K562 (cell line): ENCODE measurements around the gene STIL. TPM values are rescaled to one million over a fixed set of nuclear protein-coding genes. Genes with fewer than 3 reads are reported as not detected.

Experiments used
- CEBPB ChIP-seq: fragments of 450-650 bp; IDR thresholded peaks from 2 replicates; pipeline ENCODE4 v1.6.1; 2016; ENCODE audit warnings: missing genetic modification characterization, missing compliant biosample characterization
- FOXJ2 ChIP-seq: fragments of 200-800 bp; sonication (Bioruptor generic); IDR thresholded peaks from 2 replicates; pipeline ENCODE4 v1.6.1; 2016; ENCODE audit warnings: missing genetic modification characterization, missing compliant biosample characterization
- PATZ1 ChIP-seq: fragments of 250-450 bp; sonication (Bioruptor Pico); IDR thresholded peaks from 2 replicates; pipeline ENCODE4 v1.5.0; 2020; ENCODE audit warnings: mild to moderate bottlenecking, borderline replicate concordance
- REST ChIP-seq, 2 experiments: fragments of 450-650 bp; formaldehyde crosslinking in 1 of 2; IDR thresholded peaks; 2 replicates each; pipeline versions ENCODE4 v1.4.0 to v1.6.1; 2014 to 2020; ENCODE audit warnings: mild to moderate bottlenecking in 2 of 2, borderline replicate concordance in 1 of 2, low read depth in 1 of 2
- TAF15 ChIP-seq: fragments of 200-400 bp; formaldehyde crosslinking; IDR thresholded peaks from 2 replicates; pipeline ENCODE4 v1.6.1; 2017; ENCODE audit warnings: mild to moderate bottlenecking, low read depth, low read length, moderate library complexity
- YY1 ChIP-seq, 3 experiments: IDR thresholded peaks; 2 replicates each; pipeline ENCODE4 v1.6.1; 2011; ENCODE audit warnings: low read length in 2 of 3, mild to moderate bottlenecking in 2 of 3, moderate library complexity in 2 of 3, borderline replicate concordance in 1 of 3, control low read depth in 1 of 3, low read depth in 1 of 3; ENCODE audit not compliant: insufficient read depth in 3 of 3, insufficient replicate concordance in 2 of 3, control insufficient read depth in 1 of 3, insufficient read length in 1 of 3; ENCODE audit errors: extremely low read depth in 1 of 3
- polyA plus RNA-seq, 8 experiments: library from polyadenylated mRNA; depleted of rRNA in 4 of 8; stranded (reverse) in 5 of 8; unstranded in 3 of 8; fragments of >200 nt; fragmentation: Nextera tagmentation in 2 of 8; fragmentation: Illumina TruSeq in 1 of 8; extraction: Ambion mirVana in 2 of 8; extraction: Trizol in 1 of 8; gene quantifications; 2 replicates each; pipeline versions ENCODE4 v1.2.1 to v1.2.3, GENCODE V29; 2011 to 2014; ENCODE audit warnings: inconsistent platforms in 1 of 8, missing spikeins in 1 of 8
- total RNA-seq, 7 experiments: library from RNA; depleted of rRNA in 6 of 7; stranded (reverse); fragments of >200 nt in 6 of 7; fragmentation: Illumina TruSeq in 2 of 7; extraction: Trizol in 2 of 7; gene quantifications; 2 replicates each; pipeline versions ENCODE4 v1.2.1 to v1.2.3, GENCODE V29; 2011 to 2021; ENCODE audit warnings: low replicate concordance in 1 of 7
- TF ChIP-seq, protein P1 (sequence below), 2 experiments: IDR thresholded peaks in 1 of 2; conservative IDR thresholded peaks in 1 of 2; 2 replicates each; pipeline ENCODE4 v1.6.1; 2016; ENCODE audit warnings: low read depth in 2 of 2, mild to moderate bottlenecking in 1 of 2, missing compliant biosample characterization in 1 of 2, missing genetic modification characterization in 1 of 2, moderate library complexity in 1 of 2
- TF ChIP-seq, protein P2 (sequence below): fragments of 450-650 bp; IDR thresholded peaks from 2 replicates; pipeline ENCODE4 v1.7.0; 2016; ENCODE audit warnings: borderline replicate concordance

The STIL gene
- total and polyA plus RNA-seq, 9 of the 15 experiments (the other 6 are each of a cell fraction or from before 2014, with no cell fraction given): 10.5 to 77.4 (median 39.6) TPM

GRCh38 chr1:47313915-47314664 is at the start of gene STIL (continued):
- TF ChIP-seq YY1 (IDR thresholded peaks at IDR 0.05; ENCODE audit: borderline replicate concordance in 1 of 3, control insufficient read depth in 1 of 3, extremely low read depth in 1 of 3, insufficient read depth in 3 of 3, insufficient read length in 1 of 3, insufficient replicate concordance in 2 of 3, low read depth in 1 of 3, low read length in 2 of 3) (peak in 2 of 3 experiments; percentile 48 to 79), CEBPB (tag) (no peak), FOXJ2 (tag) (no peak), REST (IDR thresholded peaks at IDR 0.05; ENCODE audit: borderline replicate concordance) (no peak), REST (CRISPR knock-in tag; IDR thresholded peaks at IDR 0.05; ENCODE audit: low read depth) (no peak), PATZ1 (CRISPR knock-in tag) (no peak), TAF15 (no peak)
- TF ChIP-seq, protein P1, sequence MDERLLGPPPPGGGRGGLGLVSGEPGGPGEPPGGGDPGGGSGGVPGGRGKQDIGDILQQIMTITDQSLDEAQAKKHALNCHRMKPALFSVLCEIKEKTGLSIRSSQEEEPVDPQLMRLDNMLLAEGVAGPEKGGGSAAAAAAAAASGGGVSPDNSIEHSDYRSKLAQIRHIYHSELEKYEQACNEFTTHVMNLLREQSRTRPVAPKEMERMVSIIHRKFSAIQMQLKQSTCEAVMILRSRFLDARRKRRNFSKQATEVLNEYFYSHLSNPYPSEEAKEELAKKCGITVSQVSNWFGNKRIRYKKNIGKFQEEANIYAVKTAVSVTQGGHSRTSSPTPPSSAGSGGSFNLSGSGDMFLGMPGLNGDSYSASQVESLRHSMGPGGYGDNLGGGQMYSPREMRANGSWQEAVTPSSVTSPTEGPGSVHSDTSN (CRISPR knock-in tag; IDR thresholded peaks at IDR 0.05; ENCODE audit: low read depth): peak; percentile 55
- TF ChIP-seq, protein P1 (tag; conservative IDR thresholded peaks at IDR 0.05; ENCODE audit: low read depth): peak; percentile 93
- TF ChIP-seq, protein P2, sequence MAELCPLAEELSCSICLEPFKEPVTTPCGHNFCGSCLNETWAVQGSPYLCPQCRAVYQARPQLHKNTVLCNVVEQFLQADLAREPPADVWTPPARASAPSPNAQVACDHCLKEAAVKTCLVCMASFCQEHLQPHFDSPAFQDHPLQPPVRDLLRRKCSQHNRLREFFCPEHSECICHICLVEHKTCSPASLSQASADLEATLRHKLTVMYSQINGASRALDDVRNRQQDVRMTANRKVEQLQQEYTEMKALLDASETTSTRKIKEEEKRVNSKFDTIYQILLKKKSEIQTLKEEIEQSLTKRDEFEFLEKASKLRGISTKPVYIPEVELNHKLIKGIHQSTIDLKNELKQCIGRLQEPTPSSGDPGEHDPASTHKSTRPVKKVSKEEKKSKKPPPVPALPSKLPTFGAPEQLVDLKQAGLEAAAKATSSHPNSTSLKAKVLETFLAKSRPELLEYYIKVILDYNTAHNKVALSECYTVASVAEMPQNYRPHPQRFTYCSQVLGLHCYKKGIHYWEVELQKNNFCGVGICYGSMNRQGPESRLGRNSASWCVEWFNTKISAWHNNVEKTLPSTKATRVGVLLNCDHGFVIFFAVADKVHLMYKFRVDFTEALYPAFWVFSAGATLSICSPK: no peak
